Uterus (tissue), 2 donors: ENCODE results near the gene PCGF6.

Source experiments
- POLR2A ChIP-seq, 2 donors: fragments of 450-650 bp; IDR thresholded peaks; one replicate each; pipeline ENCODE4 v1.6.1; 2016; ENCODE audit warnings: antibody characterized with exemption in 2 of 2, mild to moderate bottlenecking in 1 of 2, moderate library complexity in 1 of 2
- TF ChIP-seq, protein P1 (sequence below), 4 experiments: fragments of 200-600 bp in 2 of 4; fragments of 450-650 bp in 2 of 4; sonication (generic) in 2 of 4; IDR thresholded peaks; one replicate each; pipeline ENCODE4 v1.5.1; 2016 to 2019; ENCODE audit warnings: antibody characterized with exemption in 4 of 4, mild to moderate bottlenecking in 2 of 4, moderate library complexity in 1 of 4

DNA sequence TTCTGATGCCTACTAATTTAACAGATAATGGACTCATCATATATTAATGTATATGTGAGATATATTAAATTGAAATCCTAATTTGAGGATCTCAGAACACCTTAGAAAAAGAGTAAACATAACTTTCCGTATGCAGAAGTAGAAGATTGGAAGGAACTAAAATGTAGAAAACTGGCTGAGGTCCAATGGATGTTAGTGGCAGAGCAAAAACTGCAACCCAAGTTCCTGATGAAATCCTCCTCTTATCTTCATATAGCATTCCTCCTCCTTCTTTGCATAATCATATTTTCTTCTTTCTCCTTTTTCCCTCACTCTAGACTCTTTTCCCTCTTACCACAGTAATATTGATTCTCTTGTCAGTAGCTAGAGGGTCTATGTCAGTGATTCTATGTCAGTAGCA, 68.0 kb downstream of the PCGF6 start:
- TF ChIP-seq, protein P1, sequence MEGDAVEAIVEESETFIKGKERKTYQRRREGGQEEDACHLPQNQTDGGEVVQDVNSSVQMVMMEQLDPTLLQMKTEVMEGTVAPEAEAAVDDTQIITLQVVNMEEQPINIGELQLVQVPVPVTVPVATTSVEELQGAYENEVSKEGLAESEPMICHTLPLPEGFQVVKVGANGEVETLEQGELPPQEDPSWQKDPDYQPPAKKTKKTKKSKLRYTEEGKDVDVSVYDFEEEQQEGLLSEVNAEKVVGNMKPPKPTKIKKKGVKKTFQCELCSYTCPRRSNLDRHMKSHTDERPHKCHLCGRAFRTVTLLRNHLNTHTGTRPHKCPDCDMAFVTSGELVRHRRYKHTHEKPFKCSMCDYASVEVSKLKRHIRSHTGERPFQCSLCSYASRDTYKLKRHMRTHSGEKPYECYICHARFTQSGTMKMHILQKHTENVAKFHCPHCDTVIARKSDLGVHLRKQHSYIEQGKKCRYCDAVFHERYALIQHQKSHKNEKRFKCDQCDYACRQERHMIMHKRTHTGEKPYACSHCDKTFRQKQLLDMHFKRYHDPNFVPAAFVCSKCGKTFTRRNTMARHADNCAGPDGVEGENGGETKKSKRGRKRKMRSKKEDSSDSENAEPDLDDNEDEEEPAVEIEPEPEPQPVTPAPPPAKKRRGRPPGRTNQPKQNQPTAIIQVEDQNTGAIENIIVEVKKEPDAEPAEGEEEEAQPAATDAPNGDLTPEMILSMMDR (IDR thresholded peaks at IDR 0.05) = no peak
- TF ChIP-seq POLR2A (IDR thresholded peaks at IDR 0.05) = no peak
